ENCODE measurements around the gene MTLN. TPM values are rescaled to one million over a fixed set of nuclear protein-coding genes. Genes with fewer than 3 reads are reported as not detected.
A peak's percentile ranks its signal among the peaks of the same experiment; 100 is the strongest.
"Not testable (repeated sequence)": the region's sequence is repeated elsewhere in the genome, so short reads cannot be mapped to it uniquely, and the experiment has no call there.

Gene MTLN
- 51.0 and 64.5 TPM in 2 replicates for polyA plus RNA-seq (2014; cell fraction: cytosol; rRNA removed)
- polyA plus RNA-seq (2014; cell fraction: nucleus; rRNA removed): 41.5 and 44.2 TPM in 2 replicates

GRCh38 chr2:110211938-110212858 is at the start of gene MTLN:
Gene MTLN (minus strand): TSS chr2:110212547. CDS start chr2:110212525, 22 bp downstream.
- peak; percentile 64 for DNase-seq (ENCODE audit: low spot score)

- DNase-seq (ENCODE audit: low spot score): not testable (repeated sequence)
Observed at GRCh38 chr2:110261910-110262309, 49.6 kb upstream of the MTLN start.

- not testable (repeated sequence) for DNase-seq (ENCODE audit: low spot score)
Observed at GRCh38 chr2:110248081-110248795, 35.9 kb upstream of the MTLN start.

- not testable (repeated sequence) for DNase-seq (ENCODE audit: low spot score)
Observed at GRCh38 chr2:110245488-110246435, 33.4 kb upstream of the MTLN start.

- not testable (repeated sequence) for DNase-seq (ENCODE audit: low spot score)
Observed at GRCh38 chr2:110243283-110243682, 30.9 kb upstream of the MTLN start.

- DNase-seq (ENCODE audit: low spot score): not testable (repeated sequence)
Observed at GRCh38 chr2:110234514-110234913, 22.2 kb upstream of the MTLN start.

- not testable (repeated sequence) for DNase-seq (ENCODE audit: low spot score)
Observed at GRCh38 chr2:110229886-110230285, 17.5 kb upstream of the MTLN start.

GRCh38 chr2:110222626-110223025 is 10.3 kb upstream of the MTLN start:
- not testable (repeated sequence) for DNase-seq (ENCODE audit: low spot score)

GRCh38 chr2:110221938-110222337 is 9.6 kb upstream of the MTLN start:
- DNase-seq (ENCODE audit: low spot score): no peak

- DNase-seq (ENCODE audit: low spot score): no peak
Observed at GRCh38 chr2:110220190-110220564, 7.8 kb upstream of the MTLN start.

- no peak for DNase-seq (ENCODE audit: low spot score)
Observed at GRCh38 chr2:110219496-110220189, 7.3 kb upstream of the MTLN start.

- DNase-seq (ENCODE audit: low spot score): not testable (repeated sequence)
Observed at GRCh38 chr2:110218889-110219288, 6.5 kb upstream of the MTLN start.

GRCh38 chr2:110216803-110217202 is 4.5 kb upstream of the MTLN start:
- DNase-seq (ENCODE audit: low spot score): no peak

- no peak for DNase-seq (ENCODE audit: low spot score)
Observed at GRCh38 chr2:110216199-110216598, 3.9 kb upstream of the MTLN start.

- no peak for DNase-seq (ENCODE audit: low spot score)
Observed at GRCh38 chr2:110215566-110216158, 3.3 kb upstream of the MTLN start.

GRCh38 chr2:110215091-110215490 is 2.7 kb upstream of the MTLN start:
- DNase-seq (ENCODE audit: low spot score): no peak

- not testable (repeated sequence) for DNase-seq (ENCODE audit: low spot score)
Observed at GRCh38 chr2:110213522-110213921, 1.2 kb upstream of the MTLN start.

GRCh38 chr2:110205660-110206455 is 6.5 kb downstream of the MTLN start:
- no peak for DNase-seq (ENCODE audit: low spot score)

Measured in SK-N-DZ (cell line).